Activated CD4-positive, alpha-beta T cell treated with anti-CD3 and anti-CD28 coated beads for 24 hours (primary cell): ENCODE results near the gene KRTAP4-12.
"Not testable (repeated sequence)": the region's sequence is repeated elsewhere in the genome, so short reads cannot be mapped to it uniquely, and the experiment has no call there.

Experiments used
- DNase-seq, 2 donors: peaks; one replicate each; pipeline ENCODE4 v3.0.0-alpha.2; 2020; ENCODE audit warnings: low read depth in 2 of 2

The KRTAP4-12 gene

GRCh38 chr17:41096055-41096454, 27.9 kb downstream of the KRTAP4-12 start:
- no peak for DNase-seq

- DNase-seq: not testable (repeated sequence)
Measured at GRCh38 chr17:41088760-41089352, 35.1 kb downstream of the KRTAP4-12 start.

GRCh38 chr17:41084100-41084856, 39.7 kb downstream of the KRTAP4-12 start, which contains the start of gene KRTAP4-7:
Gene KRTAP4-7 (plus strand): TSS chr17:41084150. CDS start chr17:41084207, 57 bp downstream.
- not testable (repeated sequence) for DNase-seq

GRCh38 chr17:41083427-41083826, 40.6 kb downstream of the KRTAP4-12 start:
- DNase-seq: not testable (repeated sequence)

- DNase-seq: no peak
Measured at GRCh38 chr17:41082626-41083025, 41.4 kb downstream of the KRTAP4-12 start.

- no peak for DNase-seq
Measured at GRCh38 chr17:41076788-41077187, 47.2 kb downstream of the KRTAP4-12 start.

GRCh38 chr17:41073676-41074075, 50.3 kb downstream of the KRTAP4-12 start:
- no peak for DNase-seq
